GM21529 (cell line): ENCODE results near the gene CACNA1B.

Experiments used
- ATAC-seq: cut with Tn5 transposase; IDR thresholded peaks from one replicate; pipeline ENCODE4 v1.9.1; 2021; ENCODE audit not compliant: unreplicated experiment

Gene CACNA1B

GRCh38 chr9:137978262-137978714, 100.7 kb downstream of the CACNA1B start:
- no peak for ATAC-seq

DNA sequence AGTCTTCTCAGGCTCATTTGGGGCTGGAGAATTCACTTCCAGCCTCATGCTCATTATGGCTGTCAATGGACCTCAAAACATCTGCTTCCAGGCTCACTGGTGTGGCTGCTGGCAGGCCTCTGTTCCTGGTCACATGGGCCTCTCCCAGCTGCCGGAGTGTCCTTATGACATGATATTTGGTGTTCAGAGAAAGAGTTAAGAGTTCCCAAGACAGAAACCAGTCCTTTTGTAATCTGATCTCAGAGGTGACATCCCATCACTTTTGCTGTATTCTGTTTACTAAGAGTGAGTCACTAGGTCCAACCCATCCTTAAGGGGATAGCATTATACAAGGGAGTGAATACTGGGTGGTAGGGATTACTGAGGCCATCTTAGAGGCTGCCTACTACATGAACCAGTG, 104.6 kb downstream of the CACNA1B start:
- no peak for ATAC-seq

- ATAC-seq: no peak
Measured at GRCh38 chr9:137984005-137984404, 106.4 kb downstream of the CACNA1B start.

DNA sequence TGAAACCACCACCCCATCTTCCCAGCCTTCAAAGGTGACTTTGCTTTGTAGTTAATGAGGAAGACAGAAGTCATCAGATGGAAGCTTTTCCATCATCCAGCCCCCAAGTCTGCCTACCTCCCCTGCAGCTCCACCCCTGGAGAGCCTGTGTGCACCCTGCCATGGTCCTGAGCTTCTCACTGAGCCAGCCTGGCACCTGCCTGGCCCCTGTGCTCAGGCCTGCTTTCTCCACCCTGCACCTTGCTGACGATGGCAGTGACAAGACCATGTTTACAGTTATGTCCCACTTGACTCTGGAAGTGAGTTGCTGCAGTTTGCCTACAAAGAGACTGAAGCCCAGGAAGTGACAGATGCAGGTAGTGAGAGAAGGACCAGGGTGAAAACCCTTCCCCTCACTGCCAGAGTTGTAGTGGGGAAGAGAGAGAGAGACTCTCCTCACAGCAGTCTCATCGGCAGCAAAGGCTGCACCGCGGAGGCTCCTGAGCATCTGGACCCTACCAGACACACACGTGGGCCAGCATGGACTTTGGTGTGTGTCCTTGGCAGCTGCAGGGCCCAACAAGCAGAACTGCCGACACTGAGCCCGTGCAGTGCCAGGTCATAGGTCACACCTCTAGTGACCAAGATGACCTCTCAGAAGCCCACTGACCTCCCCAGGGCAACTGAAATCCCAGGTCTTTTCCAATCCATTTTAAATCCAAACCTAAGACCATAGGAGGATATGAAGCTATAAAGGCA, 107.1 kb downstream of the CACNA1B start:
- ATAC-seq: no peak

GRCh38 chr9:137985637-137986071, 108.1 kb downstream of the CACNA1B start:
- ATAC-seq: no peak

DNA sequence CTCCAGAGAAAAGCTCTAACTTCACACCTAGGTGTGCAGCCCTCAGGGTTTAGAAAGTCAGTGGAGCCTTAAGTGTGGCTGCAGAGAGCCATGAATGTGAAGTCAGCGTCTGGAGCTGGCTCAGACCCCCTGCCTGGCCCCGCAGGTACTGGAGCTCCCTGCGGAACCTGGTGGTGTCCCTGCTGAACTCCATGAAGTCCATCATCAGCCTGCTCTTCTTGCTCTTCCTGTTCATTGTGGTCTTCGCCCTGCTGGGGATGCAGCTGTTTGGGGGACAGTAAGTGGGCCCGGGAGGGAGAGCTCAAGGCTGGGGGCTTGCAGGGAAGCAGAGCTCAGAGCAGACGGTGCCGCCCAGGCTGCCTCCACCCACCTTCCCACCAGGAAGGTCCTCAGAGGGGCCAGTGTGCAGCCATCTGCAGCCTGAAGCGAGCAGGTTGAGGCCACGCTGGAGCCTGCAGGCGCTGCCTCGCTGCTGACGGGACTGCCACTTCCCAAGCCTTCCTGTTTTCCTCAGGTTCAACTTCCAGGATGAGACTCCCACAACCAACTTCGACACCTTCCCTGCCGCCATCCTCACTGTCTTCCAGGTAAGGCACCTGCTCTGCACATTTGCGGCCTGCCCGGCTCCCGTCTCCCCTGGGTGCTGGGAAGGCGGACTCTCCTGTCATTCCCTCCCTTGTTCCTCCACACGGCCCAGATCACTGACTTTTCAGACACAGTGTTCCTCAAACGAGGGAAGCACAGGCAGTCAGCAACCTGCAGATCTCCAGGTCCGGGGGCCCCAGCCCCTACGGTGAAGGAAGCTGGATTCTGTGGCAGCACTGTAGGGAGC, 108.9 kb downstream of the CACNA1B start:
- no peak for ATAC-seq

DNA sequence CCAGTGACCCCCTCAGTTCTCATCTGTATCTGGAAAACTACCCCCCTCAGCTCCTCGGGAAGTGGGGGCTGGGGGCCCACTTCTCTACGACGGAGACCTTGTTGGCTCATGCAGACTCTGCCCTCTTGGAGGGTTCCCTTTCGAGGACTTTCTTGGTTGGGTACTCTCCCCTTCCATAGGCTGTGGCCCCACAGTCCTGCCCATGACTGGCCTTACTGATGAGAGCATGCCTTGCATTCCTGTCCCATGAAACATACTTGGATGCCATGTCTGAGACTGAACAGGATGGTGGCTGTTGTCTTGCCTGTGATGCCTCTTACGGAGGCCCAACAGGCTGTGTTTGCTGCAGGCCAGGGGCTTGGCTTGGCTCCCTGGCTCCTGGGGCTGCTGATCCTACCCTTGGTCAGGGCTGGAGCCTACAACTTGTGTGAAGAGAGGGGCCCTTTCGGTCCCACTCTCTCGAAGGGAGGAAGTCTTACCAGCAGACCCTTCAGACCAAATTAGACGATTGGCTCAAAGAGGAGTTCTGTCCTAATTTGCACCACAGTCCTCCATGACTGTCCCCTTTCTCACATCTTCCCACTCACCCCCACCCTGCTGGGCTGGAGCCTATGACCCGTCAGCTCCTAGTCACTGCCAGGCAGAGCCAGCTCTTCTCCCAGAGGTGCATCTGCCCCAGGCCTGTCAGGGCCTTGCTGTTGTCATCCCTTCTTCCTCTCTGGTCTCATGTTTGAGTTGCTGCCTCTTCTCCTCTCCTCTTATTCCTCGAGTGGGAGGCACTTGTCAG, 109.9 kb downstream of the CACNA1B start:
- no peak for ATAC-seq

DNA sequence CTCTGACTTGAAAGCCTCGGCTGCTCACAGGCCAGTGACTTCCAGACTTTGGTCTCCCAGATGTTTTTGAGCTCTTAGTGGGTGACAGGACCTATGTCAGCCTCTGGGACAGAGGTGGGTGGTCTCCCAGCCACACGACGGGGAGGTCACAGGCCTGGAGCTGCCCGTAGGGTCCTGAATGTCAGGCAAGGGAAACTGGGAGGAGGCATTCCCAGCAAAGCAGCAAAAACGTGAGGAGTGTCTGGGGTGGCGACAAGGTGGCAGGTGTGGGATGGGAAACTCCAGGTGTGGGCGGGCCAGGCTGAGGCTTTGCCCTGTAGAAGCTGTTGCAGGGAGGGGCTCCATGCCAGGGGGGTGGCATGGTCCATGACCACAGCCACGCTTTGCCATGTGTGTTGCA, 110.5 kb downstream of the CACNA1B start:
- no peak for ATAC-seq

DNA sequence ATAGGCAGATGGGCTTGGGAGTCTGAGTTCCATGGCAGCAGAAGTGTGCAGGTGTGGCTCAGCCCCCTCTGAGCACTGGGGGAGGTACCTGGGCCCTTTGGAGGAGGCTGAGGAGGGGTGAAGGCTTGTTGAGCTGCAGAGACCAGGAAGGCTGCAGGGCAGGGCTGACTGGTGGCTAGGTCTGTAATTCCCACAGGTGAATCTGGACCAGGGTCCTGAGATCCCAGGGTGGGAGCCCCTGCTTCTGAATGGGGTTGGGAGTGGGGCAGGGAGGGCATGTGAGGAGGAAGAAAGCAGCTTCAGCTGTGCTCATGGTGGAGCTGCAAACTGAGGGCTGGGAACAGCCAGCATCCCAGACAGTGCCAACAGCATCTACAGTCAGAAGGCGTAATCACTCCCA, 111.1 kb downstream of the CACNA1B start:
- no peak for ATAC-seq

- ATAC-seq: no peak
Measured at GRCh38 chr9:137989156-137989555, 111.6 kb downstream of the CACNA1B start.

DNA sequence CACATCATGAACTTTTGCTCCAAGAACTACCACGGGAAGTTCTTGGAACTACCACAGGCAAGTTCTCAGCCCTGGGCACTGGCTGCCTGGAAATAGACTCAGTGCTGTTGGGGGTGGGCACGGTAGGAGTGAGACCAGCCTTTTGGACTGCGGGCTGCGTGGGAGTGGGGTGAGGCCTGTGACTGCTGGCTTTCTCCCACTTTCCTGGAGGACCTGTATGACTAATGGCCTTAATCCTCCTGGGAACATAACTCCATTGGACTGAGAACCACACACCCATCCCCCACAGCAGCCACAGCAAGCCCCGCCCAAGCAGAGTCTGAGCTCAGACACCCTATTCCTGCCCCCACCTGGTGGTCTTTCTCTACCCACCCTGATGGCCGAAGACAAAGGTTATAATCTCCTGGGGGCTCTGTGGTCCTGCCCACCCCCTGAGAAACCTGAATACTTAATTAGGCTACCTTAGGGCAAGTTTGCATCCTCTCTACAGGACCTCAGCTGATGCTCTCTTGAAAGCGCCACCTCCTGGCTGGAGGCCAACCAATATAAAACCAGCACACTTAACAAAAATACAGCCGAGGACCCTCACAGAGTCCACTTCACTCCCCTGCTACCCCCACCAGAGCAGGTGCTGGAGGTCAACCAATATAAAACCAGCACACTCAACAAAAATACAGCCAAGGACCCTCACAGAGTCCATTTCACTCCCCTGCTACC, 112.6 kb downstream of the CACNA1B start:
- no peak for ATAC-seq

DNA sequence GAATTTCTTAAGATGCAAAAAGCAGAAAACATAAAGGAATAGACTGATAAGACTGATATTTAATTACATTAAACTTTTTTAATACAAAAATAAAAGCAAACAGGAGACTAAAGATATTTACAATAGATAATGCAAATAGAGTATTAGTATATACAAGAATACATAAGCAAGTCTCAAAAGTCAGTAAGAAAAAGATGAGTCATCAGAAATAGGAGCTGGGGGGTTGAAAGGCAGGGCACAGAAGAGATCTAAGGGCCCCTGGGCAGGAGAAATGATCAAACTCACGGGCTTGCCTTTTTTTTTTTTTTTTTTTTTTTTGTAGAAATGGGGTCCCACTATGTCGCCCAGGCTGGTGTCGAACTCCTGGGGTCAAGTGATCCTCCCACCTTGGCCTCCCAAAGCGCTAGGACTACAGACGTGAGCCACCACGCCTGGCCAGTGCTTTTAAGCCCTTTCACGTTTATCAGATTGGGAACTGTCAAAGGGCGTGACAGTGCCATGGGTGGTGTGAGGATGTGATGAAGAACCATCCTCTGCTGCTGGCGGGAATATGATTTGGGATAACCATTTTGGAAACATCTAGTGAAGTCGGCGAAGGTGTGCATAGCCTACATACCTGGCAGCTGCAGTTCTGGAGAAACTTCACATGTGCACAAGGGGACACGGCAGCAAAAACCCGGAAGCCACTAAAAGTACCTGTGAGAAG, 126.1 kb downstream of the CACNA1B start:
- no peak for ATAC-seq

GRCh38 chr9:138006576-138007233, 129.1 kb downstream of the CACNA1B start:
- no peak for ATAC-seq

DNA sequence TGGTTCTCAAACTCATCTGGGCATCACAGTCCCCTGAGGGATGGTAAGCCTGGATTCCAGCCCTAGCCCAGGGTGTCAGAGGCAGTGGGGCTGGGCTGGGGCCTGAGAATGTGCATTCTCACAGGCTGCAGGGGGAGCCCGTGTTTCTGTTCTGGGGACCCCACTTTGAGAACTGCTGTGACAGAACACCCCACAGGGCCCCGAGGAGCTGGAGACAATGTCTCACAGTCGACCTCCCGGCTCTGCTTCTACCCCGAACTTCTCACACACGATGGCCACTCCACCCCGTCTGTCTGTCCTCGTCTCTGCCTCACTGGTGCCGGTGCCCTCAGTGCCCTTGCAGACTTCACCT, 130.0 kb downstream of the CACNA1B start:
- ATAC-seq: no peak

DNA sequence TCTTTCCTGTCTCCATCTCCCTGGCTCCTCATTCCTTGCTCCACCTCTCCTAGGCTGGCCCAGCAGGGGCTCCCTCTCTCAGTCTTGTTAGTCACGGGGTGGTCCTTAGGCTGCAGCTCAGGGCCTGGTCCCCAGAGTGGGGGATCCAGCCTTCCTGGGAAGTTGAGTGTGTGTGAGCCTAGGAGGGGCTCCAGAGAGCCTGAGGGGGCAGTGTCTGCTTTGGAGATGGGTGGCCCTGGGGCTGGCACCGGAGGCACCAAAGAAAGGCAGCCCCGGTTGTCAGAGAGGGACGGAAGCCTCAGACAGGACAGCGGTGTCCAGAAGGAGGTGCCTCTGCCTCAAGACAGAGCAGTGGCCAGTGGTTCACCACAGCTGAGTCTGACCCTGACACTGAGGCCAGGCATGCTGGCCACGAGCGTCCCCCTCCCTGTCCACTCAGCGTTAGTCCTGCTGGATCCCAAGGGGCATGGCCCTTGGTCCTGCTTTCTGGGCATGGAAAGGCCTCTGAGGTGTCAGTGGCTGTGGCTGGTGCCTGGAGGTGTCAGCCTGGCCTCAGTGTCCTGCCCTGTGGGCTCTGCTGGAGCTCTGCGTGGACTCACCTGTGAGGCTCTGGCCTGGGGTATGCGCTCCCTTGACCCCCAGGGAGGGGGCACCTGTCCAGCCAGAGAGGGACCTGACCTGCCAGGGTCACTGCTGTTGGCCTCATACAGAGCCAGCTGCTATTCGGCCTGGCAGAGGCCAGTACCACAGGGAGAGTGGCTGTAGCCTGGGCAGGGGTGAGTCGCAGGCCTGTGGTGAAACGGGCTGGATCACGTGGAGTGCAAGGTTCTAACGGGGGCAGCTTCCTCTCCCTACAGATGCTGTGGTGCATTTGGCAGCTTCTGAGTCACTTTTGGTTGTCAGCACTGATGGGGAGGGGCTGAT, 130.6 kb downstream of the CACNA1B start:
- ATAC-seq: no peak

DNA sequence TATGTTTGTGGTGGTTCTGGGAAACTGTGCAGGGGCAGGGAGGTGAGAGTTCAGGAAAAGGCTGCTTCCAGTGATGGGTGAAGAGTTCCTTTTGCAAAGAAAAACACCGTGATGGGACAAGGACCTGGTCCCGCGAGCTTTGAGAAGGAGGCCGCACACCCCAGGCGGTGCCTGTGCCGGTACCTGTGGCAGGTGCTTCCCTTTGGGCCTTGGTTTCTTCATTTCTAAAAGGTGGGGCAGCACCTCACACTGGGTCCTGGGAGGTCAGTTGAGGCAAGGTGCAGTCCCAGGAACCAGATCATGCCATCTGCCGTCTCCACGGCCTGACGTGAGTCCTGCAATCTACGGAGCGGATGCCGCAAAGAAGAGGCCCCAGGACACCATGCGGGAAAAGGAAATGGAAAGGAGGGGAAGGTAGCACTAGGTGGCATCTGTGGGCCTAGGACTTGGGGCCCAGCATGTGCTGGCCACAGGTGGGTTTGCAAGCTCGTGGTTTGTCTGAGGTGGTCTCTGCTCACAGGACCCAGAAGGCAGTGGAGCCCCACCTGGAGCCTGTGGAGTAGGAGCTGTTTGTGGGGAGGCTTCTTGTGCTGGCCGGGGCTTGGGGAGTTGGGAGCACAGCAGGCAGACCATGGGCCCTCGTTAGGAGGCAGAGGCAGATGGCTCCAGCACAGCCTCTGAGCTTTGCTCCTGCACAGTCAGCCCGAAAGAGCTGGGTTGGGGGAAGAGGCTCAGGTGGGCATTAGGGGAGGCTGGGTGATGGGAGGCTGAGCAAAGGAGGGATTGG, 131.6 kb downstream of the CACNA1B start:
- no peak for ATAC-seq

DNA sequence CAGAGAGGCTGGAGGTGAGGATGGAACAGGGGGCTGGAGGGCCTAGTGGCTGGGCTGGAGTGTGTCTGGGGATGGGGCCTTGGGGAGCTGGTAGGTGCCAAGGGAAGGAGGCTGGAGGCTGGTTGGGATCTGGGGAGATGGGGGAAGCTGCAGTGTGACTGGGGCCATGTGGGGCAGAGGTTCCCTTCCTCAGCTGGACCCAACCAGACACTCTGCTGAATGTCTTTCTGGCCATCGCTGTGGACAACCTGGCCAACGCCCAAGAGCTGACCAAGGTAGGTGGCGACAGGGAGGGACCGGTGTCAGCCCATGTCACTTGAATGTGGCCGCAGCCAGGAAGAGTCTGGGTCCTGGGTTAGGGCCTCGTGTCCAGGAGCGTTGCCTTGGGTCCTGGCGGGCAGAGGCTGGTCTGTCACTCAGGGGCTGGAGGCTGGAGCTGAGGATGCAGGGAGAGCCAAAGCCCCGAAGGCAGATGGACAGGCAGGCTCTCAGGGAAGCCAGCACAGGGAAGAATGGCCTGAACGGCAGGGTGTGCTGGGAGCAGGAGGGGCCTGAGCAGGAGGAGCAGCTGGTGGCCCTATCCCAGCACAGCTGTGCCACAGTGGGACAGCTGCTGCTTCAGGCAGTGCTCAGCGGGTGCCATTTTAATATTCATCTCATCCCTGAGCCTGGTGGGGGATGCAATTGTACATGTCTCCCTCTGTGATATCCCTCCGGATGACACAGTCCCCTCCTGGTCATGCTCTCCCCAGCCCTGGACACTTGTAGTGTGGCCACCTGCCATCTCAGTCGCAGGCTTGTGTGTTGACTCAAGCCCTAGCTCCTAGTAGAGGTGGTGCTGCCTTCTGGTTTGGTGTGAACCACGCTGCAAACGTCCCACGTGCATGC, 132.5 kb downstream of the CACNA1B start:
- ATAC-seq: no peak
